Islet precursor cell (in vitro differentiated cells): ENCODE data around the gene KIF22.

ENCODE experiments used
- DNase-seq: peaks from one replicate; pipeline ENCODE4 v3.0.0-alpha.2; 2018

The KIF22 gene

DNA sequence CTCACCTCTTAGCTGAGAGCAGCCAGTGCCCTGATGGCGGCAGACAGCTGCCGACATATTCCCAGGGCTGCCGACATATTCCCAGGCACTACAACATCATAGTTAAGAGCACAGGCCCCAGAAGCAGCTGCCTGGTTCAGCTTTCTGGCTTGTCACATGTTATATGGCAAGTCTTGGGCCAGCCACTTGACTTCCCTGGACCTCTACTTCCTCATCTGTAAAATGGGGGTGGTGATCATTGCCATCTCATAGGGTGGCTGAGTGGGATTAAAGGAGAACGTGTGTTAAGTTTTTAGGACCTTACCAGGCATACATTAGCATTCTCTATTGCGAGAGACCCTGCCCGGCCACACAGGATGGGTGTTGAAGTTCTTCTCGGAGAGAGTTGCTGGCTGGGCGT is 53.4 kb downstream of the KIF22 start:
- no peak for DNase-seq

DNA sequence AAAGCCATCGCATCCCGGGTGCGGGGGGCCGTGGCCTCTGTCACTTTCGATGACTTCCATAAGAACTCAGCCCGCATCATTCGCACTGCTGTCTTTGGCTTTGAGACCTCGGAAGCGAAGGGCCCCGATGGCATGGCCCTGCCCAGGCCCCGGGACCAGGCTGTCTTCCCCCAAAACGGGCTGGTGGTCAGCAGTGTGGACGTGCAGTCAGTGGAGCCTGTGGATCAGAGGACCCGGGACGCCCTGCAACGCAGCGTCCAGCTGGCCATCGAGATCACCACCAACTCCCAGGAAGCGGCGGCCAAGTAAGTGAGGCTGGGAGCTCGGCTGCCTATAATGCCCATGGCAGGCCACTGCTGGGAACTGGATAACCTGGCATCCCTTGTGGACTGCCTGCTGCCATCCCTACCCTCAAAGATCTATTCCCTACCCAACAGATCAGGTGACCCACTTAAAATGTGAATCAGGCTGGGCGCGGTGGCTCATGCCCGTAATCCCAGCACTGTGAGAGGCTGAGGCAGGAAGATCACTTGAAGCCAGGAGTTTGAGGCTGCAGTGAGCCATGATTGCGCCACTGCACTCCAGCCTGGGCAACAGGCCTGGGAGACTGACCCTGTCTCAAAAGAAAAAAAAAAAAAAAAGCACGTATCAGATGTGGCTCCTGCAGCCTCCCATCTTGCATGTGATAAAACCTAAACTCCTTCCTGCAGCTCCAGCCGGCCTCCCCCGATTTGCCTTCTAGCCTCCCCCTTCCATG is 54.2 kb downstream of the KIF22 start:
- DNase-seq, result no peak

GRCh38 chr16:29845656-29846055 is 55.1 kb downstream of the KIF22 start:
- no peak for DNase-seq

GRCh38 chr16:29848420-29849297 is 58.1 kb downstream of the KIF22 start:
- DNase-seq, result peak; percentile 80

- DNase-seq, result peak; percentile 88
Measured at GRCh38 chr16:29849505-29849904, 59.0 kb downstream of the KIF22 start.

GRCh38 chr16:29850998-29851397 is 60.4 kb downstream of the KIF22 start:
- DNase-seq, result no peak

- no peak for DNase-seq
Measured at GRCh38 chr16:29852654-29853053, 62.1 kb downstream of the KIF22 start.

DNA sequence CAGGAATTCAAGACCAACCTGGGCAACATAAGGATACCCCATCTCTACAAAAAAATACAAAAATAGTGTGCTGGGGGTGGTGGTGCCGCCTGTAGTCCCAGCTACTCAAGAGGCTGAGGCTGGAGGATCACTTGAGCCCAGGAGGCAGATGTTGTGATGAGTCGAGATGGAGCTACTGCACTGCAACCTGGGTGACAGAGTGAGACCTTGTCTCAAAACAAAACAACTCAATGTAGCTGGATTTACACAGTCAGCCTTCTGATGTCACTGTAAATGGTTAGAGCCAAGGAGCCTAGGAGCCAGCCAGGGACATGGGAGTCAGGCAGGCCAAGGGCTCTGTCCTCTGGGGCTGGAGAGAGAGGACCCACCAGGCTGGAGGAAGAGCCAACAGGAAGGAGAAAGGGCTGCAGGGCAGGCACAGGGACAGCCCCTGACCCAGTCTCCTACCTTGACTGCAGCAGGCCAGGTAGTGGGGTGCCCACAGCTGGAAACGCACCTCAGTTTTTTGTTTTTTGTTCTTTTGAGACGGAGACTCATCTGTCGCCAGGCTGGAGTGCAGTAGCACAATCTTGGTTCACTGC is 64.1 kb downstream of the KIF22 start:
- DNase-seq, result no peak
